ENCODE data around the gene XRRA1.

DNA sequence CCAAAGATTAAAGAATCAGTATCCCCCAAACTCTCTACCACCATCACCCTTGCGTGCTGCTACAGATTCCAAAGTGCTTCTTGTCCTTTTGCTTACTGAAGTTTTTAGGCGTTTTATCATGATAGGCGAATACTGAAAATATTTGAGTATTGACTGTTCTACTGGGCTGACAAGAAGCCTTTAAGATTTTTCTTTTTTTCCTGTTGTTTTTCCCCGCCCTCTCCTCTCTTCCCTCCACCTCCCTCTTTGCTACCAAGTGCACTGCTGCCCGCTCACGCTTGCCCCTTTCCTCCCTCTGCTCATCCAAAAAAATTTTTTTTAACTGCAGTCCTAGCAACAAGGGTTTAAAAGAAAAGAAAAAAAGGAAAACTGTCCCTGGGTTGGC lies 854 bp upstream of the XRRA1 start:
- no peak for TF ChIP-seq EZH2 (IDR thresholded peaks at IDR 0.05; ENCODE audit: low read depth)
- TF ChIP-seq, protein P1, sequence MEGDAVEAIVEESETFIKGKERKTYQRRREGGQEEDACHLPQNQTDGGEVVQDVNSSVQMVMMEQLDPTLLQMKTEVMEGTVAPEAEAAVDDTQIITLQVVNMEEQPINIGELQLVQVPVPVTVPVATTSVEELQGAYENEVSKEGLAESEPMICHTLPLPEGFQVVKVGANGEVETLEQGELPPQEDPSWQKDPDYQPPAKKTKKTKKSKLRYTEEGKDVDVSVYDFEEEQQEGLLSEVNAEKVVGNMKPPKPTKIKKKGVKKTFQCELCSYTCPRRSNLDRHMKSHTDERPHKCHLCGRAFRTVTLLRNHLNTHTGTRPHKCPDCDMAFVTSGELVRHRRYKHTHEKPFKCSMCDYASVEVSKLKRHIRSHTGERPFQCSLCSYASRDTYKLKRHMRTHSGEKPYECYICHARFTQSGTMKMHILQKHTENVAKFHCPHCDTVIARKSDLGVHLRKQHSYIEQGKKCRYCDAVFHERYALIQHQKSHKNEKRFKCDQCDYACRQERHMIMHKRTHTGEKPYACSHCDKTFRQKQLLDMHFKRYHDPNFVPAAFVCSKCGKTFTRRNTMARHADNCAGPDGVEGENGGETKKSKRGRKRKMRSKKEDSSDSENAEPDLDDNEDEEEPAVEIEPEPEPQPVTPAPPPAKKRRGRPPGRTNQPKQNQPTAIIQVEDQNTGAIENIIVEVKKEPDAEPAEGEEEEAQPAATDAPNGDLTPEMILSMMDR (conservative IDR thresholded peaks at IDR 0.05): no peak

Data from PC-9 (cell line).